GM19240 (cell line): ENCODE measurements around the gene DBNDD2.

Source experiments
- DNase-seq: peaks from one replicate; pipeline ENCODE4 v3.0.0; 2011; ENCODE audit warnings: low spot score; ENCODE audit not compliant: insufficient read length

Gene DBNDD2

DNA sequence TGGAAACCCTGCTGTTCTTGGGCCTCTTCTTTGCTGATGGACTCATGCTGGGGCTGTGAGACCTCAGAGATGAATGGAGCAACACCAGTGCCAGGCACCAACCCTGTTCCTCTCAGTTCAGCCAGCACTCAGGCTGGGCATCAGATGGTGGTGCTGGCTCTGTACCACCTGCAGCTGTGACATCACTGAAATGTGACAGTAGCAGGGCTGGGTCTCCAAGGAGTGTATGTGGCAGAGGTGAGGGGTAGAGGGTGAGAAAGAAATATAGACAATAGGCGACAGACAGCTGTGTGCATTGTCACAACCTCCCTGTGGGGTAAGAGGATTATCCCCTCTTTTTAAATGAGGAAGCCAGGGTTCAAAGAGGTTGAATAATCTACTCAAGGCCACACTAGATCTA, 29.9 kb upstream of the DBNDD2 start, which contains the start of gene TP53TG5:
TP53TG5 (minus strand) TSS at position 135 of the 400 bp plus-strand sequence; CDS start at position 46, 89 bp downstream.
- no peak for DNase-seq

GRCh38 chr20:45387274-45387673, 20.8 kb upstream of the DBNDD2 start:
- no peak for DNase-seq

DNA sequence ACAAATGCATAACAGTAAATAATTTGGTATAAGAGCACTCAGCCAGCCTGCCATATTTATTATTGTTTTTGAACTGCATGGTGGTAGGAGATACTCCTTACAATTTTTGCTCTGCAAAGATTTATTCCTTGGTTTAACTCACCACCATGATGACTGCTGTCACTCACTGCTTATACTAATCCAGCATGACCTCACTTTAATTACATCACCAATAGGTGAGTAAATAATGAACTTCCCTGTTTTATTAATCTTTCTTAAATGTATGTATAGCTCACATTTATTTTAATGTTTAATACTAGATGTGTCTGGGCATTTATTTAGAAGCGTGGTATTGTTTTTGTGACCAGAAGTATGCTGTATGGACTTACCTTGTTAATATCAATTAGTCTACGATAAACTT, 17.2 kb upstream of the DBNDD2 start:
- no peak for DNase-seq

- no peak for DNase-seq
These were observed 16.5 kb upstream of the DBNDD2 start for GRCh38 chr20:45391559-45391958.

GRCh38 chr20:45392733-45393132, 15.4 kb upstream of the DBNDD2 start:
- no peak for DNase-seq

GRCh38 chr20:45394221-45395113, 13.6 kb upstream of the DBNDD2 start:
- DNase-seq: no peak

DNA sequence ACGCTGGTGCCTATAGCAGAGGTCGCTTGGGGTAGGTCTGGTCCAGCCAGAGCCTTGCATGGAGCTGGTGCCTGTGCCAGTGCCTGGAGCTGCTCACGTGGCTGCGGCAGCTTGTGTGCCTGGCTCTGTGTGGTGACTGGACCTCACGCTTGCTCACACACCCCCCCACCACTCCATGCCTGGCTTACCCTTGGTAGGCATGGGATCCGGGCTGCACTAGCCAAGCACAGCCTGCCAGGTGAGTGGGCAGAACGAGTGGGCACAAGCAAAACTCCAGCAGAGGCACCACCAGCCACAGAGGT, 13.0 kb upstream of the DBNDD2 start:
- DNase-seq: no peak

GRCh38 chr20:45399018-45399417, 9.1 kb upstream of the DBNDD2 start:
- no peak for DNase-seq

DNA sequence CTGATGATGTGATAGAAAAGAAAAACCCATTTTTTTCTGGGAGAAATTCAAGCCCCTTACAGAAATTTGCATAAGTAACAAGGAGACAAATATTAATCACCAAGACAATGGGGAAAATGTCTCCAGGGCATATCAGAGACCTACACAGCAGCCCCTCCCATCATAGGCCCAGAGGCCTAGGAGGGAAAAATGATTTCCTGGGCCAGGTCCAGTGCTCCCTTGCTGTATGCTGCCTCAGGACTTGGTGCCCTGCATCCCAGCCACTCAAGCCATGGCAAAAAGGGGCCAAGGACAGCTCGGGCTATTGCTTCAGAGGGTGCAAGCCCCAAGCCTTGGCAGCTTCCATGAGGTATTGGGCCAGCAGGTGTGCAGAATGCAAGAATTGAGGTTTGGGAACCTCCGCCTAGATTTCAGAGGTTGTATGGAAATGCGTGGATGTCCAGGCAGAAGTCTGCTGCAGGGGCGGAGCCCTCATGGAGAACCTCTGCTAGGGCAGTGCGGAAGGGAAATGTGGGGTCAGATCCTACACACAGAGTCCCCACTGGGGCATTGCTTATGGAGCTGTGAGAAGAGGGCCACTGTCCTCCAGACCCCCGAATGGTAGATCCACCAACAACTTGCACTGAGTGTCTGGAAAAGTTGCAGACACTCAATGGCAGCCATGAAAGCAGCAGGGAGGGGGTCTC, 7.6 kb upstream of the DBNDD2 start:
- no peak for DNase-seq

GRCh38 chr20:45402946-45403345, 5.1 kb upstream of the DBNDD2 start:
- no peak for DNase-seq

GRCh38 chr20:45404438-45404837, 3.7 kb upstream of the DBNDD2 start:
- no peak for DNase-seq

- no peak for DNase-seq
These were observed 2.4 kb upstream of the DBNDD2 start for GRCh38 chr20:45405571-45406259.

- no peak for DNase-seq
These were observed 1.6 kb upstream of the DBNDD2 start for GRCh38 chr20:45406260-45407066.

DNA sequence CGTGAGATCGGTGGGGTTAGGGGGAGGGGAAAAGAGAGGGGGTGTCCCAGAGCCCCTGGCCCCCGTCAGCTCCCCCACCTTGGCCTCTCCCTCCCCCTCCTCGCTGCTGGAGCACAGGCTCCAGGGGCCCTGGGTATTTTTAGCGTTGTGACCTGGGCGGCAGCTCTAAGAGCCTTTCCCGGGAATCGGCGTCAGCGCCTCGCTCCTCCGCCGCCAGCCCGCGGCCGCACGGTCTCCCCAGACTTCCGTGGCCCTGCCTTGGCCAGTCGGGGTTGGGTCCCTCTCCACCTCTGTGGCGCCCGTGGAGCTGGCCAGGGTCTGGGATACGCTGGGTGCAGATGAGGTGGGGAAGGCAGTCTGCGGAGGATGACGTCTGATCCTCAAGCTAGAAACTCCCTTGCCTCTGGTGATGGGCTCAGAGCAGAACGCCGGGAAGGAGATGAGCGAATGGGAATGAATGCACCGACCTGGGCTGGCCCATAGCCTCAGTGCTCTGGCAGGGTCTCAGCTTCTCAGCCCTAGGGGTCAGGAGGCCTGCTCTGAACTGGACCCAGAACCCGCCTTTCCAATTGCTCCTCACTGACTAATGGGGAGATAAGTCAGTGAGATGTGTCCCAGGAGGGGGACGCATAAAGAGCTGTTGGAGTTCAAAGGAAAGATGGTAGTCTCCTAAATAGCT, 883 bp upstream of the DBNDD2 start:
- DNase-seq: no peak

DNA sequence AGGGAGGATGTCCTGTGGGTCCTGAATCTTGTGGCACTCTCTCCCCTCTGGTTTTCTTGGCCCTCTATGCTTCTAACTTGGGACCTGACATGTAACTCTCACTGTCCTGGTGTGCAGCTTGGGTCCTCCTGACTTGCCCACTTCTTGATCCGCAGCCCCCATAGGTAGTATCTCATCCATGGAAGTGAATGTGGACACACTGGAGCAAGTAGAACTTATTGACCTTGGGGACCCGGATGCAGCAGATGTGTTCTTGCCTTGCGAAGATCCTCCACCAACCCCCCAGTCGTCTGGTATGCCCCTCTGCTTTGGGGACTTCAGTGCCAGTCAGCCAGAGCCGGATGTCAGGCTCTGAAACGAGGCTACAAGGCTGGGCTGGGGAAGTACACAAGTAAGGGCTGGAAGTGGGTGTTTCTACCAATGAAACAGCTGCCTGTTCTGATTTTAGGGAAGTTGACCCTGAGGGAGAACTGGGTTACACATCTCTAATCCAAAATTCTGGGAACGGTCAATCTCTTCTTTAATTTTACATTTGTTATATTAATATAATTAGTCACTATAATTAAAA, 641 bp downstream of the DBNDD2 start:
- DNase-seq: no peak

- DNase-seq: no peak
These were observed 1.6 kb downstream of the DBNDD2 start for GRCh38 chr20:45409521-45410272.

- DNase-seq: no peak
These were observed 2.8 kb downstream of the DBNDD2 start for GRCh38 chr20:45410887-45411286.

DNA sequence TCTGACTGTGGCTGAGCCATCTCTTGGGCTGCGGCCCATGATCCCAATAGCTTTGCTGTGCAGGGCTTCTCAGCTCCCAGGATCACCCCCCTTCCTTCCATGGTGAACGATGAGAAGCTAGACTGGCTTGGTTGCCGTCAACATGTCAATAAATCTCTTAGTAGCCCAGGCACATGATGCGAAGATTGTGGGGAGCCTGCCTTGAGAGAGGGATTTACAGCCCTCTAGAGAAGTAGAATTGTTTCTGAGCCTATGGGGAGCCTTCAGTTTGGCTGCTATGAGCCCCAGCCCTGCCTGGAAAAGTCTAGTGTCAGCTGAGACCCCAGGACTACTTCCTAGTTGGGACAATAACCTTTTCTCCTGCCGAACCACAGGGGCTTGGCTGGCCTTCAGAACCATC, 4.6 kb downstream of the DBNDD2 start:
- DNase-seq: no peak

- no peak for DNase-seq
These were observed 5.4 kb downstream of the DBNDD2 start for GRCh38 chr20:45413479-45413878.
